Astrocyte of the spinal cord (primary cell): ENCODE results near the gene PLXNC1.

Source experiments
- DNase-seq: peaks from one replicate; pipeline ENCODE4 v3.0.0; 2011; ENCODE audit warnings: low read depth, low spot score
- H3K4me3 ChIP-seq: 2 replicates; pipeline ENCODE4 v1.5.1; 2011; ENCODE audit warnings: low read depth, mild to moderate bottlenecking, low read length, moderate library complexity
- in situ Hi-C: cut with HindIII; loops from 2 replicates; pipeline ENCODE4 v1.10.0; 2017; ENCODE audit warnings: low sequenced_read_pairs
- TF ChIP-seq, protein P1 (sequence below): IDR thresholded peaks from 2 replicates; pipeline ENCODE4 v1.5.1; 2012; ENCODE audit warnings: low read depth, mild to moderate bottlenecking, low read length, inconsistent platforms

Gene PLXNC1

DNA sequence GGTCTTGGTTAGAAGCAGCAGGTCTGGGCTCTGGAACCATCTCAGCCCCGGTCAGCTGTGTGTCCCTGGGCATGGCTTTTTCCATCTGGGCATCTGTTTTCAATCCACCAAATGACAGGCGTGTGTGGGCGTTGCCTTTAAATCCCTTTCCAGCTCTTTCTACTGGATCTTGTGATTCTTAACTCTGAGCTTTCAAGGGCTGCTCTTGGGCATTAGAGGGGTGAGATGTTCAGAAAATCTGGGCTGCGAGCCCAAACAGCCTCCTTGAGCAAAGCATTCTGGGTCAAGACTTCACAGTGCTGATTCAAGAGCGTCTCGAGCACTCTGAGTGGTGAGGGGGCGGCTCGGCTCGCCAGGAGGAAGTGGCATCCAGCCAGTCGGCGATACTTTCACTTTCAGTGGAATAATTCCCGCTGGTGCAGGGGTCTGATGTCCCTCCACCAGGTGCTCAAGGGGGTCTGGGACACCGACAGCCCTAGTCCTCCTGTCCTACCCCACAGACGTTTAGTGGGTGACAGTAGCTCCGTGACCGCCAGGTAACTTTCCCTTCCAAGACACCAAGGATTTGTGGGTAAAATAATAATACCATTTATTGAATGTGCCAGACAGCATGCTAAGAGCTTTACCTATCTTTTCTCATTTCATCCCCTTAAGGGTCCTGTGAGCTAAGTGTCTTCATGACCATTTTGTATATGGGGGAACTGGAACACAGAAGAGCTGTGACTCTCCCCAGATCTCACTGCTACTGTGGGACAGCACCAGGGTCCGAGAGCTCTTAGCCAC lies 114.0 kb downstream of the PLXNC1 start:
- H3K4me3 ChIP-seq: peak overlapping the region; percentile 33
- DNase-seq: peak; percentile 92
- in situ Hi-C loops: no loop called here
- TF ChIP-seq, protein P1, sequence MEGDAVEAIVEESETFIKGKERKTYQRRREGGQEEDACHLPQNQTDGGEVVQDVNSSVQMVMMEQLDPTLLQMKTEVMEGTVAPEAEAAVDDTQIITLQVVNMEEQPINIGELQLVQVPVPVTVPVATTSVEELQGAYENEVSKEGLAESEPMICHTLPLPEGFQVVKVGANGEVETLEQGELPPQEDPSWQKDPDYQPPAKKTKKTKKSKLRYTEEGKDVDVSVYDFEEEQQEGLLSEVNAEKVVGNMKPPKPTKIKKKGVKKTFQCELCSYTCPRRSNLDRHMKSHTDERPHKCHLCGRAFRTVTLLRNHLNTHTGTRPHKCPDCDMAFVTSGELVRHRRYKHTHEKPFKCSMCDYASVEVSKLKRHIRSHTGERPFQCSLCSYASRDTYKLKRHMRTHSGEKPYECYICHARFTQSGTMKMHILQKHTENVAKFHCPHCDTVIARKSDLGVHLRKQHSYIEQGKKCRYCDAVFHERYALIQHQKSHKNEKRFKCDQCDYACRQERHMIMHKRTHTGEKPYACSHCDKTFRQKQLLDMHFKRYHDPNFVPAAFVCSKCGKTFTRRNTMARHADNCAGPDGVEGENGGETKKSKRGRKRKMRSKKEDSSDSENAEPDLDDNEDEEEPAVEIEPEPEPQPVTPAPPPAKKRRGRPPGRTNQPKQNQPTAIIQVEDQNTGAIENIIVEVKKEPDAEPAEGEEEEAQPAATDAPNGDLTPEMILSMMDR: no peak

DNA sequence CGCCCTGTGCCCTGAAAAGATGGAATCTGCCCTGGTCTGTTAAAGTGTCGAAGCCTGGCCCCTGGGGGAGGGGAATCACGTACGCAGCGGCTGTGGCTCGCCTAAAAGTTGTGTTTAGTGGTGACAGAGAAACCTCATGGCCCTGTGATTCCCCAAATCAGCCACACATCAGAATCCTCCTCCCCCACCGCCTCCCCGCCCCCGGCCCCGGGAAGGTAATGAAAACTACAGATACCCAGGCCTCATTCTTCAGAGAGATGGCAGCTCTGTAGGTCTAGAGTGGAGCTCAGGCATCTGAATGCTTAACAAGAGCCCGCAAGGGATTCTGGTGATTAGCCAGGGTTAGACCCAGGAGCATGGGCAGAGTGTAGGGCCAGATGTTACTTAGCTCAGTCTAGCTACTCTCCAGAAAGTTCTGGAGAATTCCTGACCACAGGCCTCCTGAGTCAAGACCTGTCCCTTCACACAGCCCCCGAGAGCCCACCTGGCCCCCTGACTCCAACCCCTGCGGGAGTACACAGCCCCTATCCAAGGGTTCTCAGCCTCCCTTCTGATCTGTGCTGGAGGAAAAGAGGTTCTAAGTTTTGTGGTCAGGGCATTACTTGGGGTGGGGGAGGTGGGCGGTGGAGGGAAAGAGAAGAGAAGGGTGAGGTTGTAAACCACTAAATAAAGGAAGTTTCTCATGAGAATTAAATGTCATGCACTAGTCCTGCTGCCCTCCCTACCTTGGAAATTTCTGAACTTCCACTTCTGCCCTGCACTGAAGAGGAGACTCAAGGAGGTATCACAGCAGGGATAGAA lies 114.8 kb downstream of the PLXNC1 start:
- TF ChIP-seq, protein P1: no peak
- no peak overlapping the region for H3K4me3 ChIP-seq
- DNase-seq: no peak
- in situ Hi-C loops: no loop called here

DNA sequence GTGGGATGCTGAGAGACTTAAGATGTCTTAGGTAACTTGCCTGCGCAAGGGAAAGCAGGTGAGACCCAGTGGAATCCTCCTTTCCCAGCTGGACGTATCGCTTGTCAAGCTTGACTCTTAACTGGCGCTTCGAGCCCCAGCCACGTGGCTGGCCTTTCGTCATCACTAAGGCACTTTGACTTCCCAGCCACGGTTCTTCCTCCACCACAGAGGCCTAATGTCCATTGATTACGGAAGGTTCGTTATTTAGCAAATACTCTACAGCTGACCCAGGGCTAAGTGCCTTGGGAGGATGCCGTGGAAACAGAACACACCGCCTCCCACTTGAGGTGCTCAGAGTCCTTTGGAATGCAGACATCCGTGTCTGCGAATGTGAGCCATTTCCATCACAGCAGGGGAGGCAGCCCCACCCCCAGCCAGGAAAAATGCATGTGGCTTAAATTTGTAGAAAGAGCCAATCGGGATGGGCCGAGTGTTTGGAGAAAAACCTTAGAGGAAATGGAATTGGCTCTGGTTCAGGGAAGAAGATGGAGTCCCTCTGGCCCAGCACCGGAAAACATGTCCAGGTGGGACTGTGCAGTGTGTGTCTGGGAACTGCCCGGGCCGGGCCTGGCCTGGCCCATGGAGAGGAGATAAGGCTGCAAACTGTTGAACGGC lies 115.7 kb downstream of the PLXNC1 start:
- no peak overlapping the region for H3K4me3 ChIP-seq
- in situ Hi-C loops: no loop called here
- DNase-seq: peak; percentile 67
- TF ChIP-seq, protein P1: no peak

DNA sequence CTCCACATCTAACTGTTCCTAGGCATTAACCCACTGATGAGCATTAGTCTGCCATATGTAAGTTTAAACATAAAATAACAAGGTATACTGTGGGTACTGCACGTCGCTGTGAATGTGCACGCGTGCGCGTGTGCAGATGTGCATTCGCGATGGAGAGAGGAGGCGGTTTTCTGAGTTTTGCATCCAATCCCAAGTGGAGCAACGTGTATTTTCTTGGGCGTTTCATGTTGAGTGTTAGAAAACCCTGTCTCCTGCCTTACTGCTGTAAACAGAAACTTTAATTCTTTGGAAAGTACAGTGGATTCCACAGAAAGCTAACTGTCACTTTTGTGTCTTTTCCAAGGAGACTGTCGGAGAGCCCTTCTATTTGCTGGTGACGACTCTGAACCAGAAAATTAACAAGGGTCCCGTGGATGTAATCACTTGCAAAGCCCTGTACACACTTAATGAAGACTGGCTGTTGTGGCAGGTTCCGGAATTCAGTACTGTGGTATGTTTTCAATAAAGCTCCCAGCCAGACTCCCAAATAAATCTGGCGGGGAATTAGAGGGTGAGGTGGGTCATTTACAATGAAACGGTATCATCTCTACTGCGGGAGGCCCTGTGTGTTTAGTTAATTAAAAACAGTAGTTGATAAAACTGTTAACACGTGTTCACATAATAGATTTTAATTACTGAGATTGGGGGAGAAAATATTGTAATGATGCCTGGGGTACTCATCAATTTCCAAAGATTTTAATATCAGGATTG lies 116.5 kb downstream of the PLXNC1 start:
- no peak overlapping the region for H3K4me3 ChIP-seq
- TF ChIP-seq, protein P1: no peak
- DNase-seq: no peak
- in situ Hi-C loops: no loop called here

DNA sequence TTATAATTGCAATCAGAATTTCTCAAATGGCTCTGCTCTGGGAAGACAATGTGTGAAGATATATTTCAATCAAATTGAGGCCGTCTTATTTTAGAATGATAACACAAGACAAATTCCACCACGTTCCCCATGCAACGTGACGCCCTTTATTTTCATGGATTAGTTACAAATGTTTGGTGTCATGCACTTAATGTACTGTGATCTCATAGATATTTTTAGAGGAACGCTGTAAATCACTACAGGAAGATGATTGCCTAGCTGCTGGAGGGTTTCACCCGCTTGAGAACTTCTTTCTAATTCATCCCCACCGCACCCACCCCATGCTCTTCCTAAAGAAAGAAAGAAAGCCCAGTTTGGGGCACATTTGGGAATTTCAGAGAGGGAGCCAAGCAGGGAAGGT lies 117.2 kb downstream of the PLXNC1 start:
- in situ Hi-C loops: no loop called here
- no peak overlapping the region for H3K4me3 ChIP-seq
- no peak for DNase-seq
- TF ChIP-seq, protein P1: no peak
